Uterus (tissue), 4 donors: Measurements from ENCODE around the gene SARDH. TPM values are rescaled to one million over a fixed set of nuclear protein-coding genes. Genes with fewer than 3 reads are reported as not detected.

ENCODE experiments used
- DNase-seq, 2 donors: peaks; one replicate each; pipeline ENCODE4 v3.0.0-alpha.2; 2019 to 2020
- H3K27ac ChIP-seq, 2 donors: fragments of 200-600 bp; sonication (generic); 1 replicate in 1 of 2; 2 replicates in 1 of 2; pipeline ENCODE4 v1.5.1; 2016 to 2018
- H3K27me3 ChIP-seq, 2 donors: fragments of 200-600 bp; sonication (generic); one replicate each; pipeline ENCODE4 v1.5.1; 2018 to 2019; ENCODE audit warnings: control low read depth in 1 of 2
- H3K36me3 ChIP-seq, 2 donors: fragments of 200-600 bp; sonication (generic); one replicate each; pipeline ENCODE4 v1.5.1; 2019; ENCODE audit warnings: control low read depth in 1 of 2
- H3K4me1 ChIP-seq, 2 donors: fragments of 200-600 bp; sonication (generic); one replicate each; pipeline ENCODE4 v1.5.1; 2018 to 2019; ENCODE audit warnings: control low read depth in 1 of 2
- H3K4me3 ChIP-seq, 2 donors: fragments of 200-600 bp; sonication (generic); 1 replicate in 1 of 2; 2 replicates in 1 of 2; pipeline ENCODE4 v1.5.1; 2018 to 2019; ENCODE audit warnings: mild to moderate bottlenecking in 1 of 2
- H3K9me3 ChIP-seq, 2 donors: fragments of 200-600 bp; sonication (generic); one replicate each; pipeline ENCODE4 v1.5.1; 2019; ENCODE audit warnings: control low read depth in 1 of 2
- POLR2A ChIP-seq, 2 donors: fragments of 450-650 bp; IDR thresholded peaks; one replicate each; pipeline ENCODE4 v1.6.1; 2016; ENCODE audit warnings: antibody characterized with exemption in 2 of 2, mild to moderate bottlenecking in 1 of 2, moderate library complexity in 1 of 2
- intact Hi-C: fragments of 100-400 bp; cut with DNase I; formaldehyde crosslinking; loops from one replicate; pipeline ENCODE4 v1.15.1; 2023; ENCODE audit warnings: low total_unique reads
- total RNA-seq, 4 donors: library from RNA; depleted of rRNA in 3 of 4; stranded (reverse); fragments of >200 nt in 3 of 4; gene quantifications; one replicate each; pipeline versions ENCODE4 v1.1.0 to v1.2.4, GENCODE V29; 2014 to 2023
- TF ChIP-seq, protein P1 (sequence below), 4 experiments: fragments of 200-600 bp in 2 of 4; fragments of 450-650 bp in 2 of 4; sonication (generic) in 2 of 4; IDR thresholded peaks; one replicate each; pipeline ENCODE4 v1.5.1; 2016 to 2019; ENCODE audit warnings: antibody characterized with exemption in 4 of 4, mild to moderate bottlenecking in 2 of 4, moderate library complexity in 1 of 4
- donor health status: DM: yes; HTN: yes; CAD: no.

Gene SARDH
- total RNA-seq, 4 donors from 2014 or later: 2.7 to 14.1 TPM; not detected in 2

DNA sequence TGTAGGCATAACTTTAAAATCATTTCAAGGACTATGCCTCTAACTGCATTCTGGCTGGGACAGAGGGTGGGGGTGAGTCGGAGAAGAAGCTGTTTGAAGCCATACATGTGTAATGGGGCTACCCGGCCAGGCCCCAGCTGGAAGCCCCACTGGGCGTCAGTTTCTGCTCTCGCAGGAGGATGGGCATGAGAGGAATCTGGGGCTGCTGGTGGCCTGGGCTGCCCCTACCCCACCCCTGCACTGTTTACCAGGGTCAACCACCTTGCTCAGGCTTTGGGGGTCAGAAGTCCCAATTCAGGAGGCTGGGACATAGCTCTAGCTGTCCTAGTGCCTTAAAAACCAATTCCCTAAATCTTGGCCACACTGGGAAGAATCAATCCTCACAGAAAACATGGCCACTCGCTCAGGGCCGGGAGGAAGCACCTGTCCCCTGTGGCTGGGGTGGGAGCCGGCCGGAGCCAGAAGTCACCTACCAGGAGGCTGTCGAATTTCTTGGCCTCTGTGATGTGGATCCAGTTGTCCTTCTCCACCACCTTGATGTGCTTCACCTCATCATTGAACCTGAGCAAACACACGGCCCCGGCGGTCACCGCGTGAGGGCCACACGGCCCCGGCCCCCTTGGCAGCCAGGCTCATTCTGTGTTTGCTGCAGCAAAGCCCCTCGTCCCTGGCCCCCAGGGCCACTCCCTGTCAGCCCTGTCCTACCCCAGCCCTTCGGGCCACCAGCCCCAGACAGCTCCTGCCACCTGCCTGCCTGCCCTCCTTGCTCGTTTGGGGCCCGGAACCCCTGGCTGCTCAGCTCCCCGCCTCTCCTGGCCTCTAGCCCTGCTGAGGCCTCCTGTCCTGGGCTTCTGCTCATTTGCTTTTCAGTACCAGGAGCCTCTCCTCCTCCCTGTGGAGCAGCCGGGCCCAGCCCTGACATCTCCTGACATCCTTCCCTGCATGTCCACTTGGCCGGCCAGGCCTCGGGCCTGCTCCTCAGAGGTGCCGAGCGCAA is 33.6 kb upstream of the SARDH start:
- H3K4me3 ChIP-seq: no peak overlapping the region
- no peaks in the 10 kb centered on the region for H3K4me1 ChIP-seq
- peaks cover 0 to 15% of the 10 kb centered on the region in 2 donors for H3K9me3 ChIP-seq
- intact Hi-C loops: no loop called here
- peak; percentile 5 to 11 for DNase-seq
- H3K27ac ChIP-seq: no peak overlapping the region
- H3K36me3 ChIP-seq: no peaks in the 10 kb centered on the region
- H3K27me3 ChIP-seq: no peaks in the 10 kb centered on the region
- TF ChIP-seq POLR2A (IDR thresholded peaks at IDR 0.05): no peak
- TF ChIP-seq, protein P1, sequence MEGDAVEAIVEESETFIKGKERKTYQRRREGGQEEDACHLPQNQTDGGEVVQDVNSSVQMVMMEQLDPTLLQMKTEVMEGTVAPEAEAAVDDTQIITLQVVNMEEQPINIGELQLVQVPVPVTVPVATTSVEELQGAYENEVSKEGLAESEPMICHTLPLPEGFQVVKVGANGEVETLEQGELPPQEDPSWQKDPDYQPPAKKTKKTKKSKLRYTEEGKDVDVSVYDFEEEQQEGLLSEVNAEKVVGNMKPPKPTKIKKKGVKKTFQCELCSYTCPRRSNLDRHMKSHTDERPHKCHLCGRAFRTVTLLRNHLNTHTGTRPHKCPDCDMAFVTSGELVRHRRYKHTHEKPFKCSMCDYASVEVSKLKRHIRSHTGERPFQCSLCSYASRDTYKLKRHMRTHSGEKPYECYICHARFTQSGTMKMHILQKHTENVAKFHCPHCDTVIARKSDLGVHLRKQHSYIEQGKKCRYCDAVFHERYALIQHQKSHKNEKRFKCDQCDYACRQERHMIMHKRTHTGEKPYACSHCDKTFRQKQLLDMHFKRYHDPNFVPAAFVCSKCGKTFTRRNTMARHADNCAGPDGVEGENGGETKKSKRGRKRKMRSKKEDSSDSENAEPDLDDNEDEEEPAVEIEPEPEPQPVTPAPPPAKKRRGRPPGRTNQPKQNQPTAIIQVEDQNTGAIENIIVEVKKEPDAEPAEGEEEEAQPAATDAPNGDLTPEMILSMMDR (IDR thresholded peaks at IDR 0.05): no peak

DNA sequence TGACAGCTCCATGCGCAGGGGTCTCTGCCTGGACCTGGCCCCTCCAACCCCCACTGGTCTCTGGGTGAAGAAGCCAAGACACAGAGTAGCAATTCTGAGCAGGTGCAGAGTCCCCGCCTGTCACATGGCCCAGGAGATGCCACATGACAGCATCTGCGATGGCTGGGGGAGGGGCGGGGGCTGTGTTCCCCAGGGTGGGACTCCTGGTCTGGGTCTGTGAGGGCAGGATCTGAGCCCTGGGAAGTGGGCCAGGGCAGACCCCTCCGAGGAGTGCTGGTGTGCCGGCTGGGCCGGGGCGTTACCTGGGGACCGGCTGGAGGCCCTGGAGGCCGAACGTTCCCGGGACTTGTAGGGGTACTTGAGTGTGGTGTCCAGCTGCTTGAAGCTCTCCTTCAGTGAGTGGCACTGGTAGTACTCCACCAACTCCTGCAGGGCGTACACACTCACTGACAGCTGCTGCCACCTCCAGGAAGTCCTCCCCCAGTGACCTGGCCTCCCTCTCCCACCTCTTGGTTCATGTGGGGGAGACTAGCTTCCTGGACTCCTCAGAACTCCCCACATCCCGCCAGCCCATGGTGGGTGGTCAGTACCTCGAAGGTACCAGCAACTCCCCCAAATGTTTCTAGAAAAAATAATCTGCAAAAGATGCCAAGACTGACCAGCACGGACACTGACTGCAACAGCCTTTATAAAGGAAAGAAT is 32.1 kb upstream of the SARDH start:
- TF ChIP-seq POLR2A (IDR thresholded peaks at IDR 0.05): no peak
- TF ChIP-seq, protein P1 (IDR thresholded peaks at IDR 0.05): no peak
- intact Hi-C loops: no loop called here

DNA sequence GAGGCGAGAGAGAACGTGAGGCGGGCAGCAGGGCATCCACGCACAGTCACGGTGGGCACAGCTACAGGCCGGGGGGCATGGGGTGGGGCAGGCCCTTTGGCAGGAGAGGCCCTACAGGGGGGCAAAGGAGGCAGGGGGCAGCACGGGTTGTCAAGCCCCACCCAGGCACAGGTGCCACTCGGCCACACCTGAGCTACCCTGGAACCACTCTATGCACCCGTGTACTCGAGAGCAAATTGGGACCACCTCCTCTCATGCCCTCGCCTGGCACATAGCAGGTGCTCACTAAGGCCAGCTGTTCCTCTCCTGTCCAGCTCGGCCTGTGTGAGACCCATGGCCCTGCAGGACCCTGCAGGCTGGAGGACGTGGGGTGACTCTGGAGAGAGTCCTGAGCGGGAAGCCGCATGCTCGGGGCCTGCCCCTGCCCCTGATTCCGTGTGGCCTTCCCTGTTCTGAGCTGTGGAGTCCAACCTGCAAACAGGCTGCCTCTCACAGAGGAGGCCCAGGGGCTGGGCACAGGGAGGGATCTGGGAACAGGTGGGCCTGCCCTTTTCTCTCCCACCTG is 31.4 kb upstream of the SARDH start:
- no peaks in the 10 kb centered on the region for H3K36me3 ChIP-seq
- TF ChIP-seq, protein P1 (IDR thresholded peaks at IDR 0.05): no peak
- TF ChIP-seq POLR2A (IDR thresholded peaks at IDR 0.05): no peak
- H3K4me1 ChIP-seq: no peaks in the 10 kb centered on the region
- peaks cover 0 to 16% of the 10 kb centered on the region in 2 donors for H3K9me3 ChIP-seq
- DNase-seq: peak in 1 of 2 donors; percentile 12
- intact Hi-C loops: no loop called here
- no peak overlapping the region for H3K27ac ChIP-seq
- no peaks in the 10 kb centered on the region for H3K27me3 ChIP-seq
- H3K4me3 ChIP-seq: no peak overlapping the region

More for the DNA sequence above, 32.1 kb upstream of the SARDH start:
- no peaks in the 10 kb centered on the region for H3K4me1 ChIP-seq
- peaks cover 0 to 16% of the 10 kb centered on the region in 2 donors for H3K9me3 ChIP-seq
- H3K27me3 ChIP-seq: no peaks in the 10 kb centered on the region
- H3K36me3 ChIP-seq: no peaks in the 10 kb centered on the region
- H3K4me3 ChIP-seq: no peak overlapping the region
- H3K27ac ChIP-seq: no peak overlapping the region
- DNase-seq: peak in 1 of 2 donors; percentile 12

DNA sequence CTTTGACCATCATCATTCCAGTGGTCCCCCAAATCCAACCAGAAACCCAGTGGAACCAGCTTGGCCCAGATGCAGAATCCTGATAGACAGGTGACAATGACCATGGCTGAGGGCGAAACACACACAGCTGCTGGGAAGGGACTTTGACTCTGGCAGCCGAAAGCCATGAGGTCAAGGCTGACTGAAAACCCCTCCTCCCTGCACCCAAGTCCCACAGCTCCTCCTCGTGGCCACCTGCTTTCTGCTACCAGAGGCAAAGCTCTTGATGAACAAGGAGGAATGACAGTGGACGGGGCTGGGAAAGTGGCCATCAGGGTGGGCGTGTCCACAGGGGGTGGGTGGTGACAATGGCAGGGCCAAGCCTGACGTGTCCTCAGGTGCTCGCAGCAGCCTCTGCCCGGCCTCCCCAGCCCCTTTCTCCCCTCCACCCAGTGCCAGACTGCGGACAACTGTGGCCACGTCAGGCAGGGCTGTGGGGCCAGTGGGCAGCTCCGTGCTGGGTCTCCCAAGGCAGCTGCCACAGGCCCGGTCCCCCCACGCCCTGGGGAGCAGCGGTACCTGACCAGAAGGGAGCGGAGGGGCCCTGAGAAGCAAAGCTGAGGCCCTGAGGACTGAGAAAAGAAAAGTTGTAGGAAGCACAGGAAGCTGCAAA is 30.8 kb upstream of the SARDH start:
- Histone ChIP-seq H3K4me1 (no peaks in the 10 kb centered on the region), H3K4me3 (no peak overlapping the region), H3K27ac (no peak overlapping the region), H3K27me3 (no peaks in the 10 kb centered on the region), H3K36me3 (no peaks in the 10 kb centered on the region), H3K9me3 (peaks cover 0 to 13% of the 10 kb centered on the region in 2 donors)
- DNase-seq: peak in 1 of 2 donors; percentile 12
- no peak for TF ChIP-seq POLR2A (IDR thresholded peaks at IDR 0.05)
- TF ChIP-seq, protein P1 (IDR thresholded peaks at IDR 0.05): no peak
- intact Hi-C loops: no loop called here
